GM18873 (cell line): ENCODE data around the gene IMP4.
A peak's percentile ranks its signal among the peaks of the same experiment; 100 is the strongest.

Experiments used
- ATAC-seq: cut with Tn5 transposase; IDR thresholded peaks from one replicate; pipeline ENCODE4 v1.9.1; 2021; ENCODE audit warnings: mild to moderate bottlenecking, moderate library complexity, moderate number of reproducible peaks; ENCODE audit not compliant: unreplicated experiment, low FRiP score

IMP4 gene

GRCh38 chr2:130375291-130376266, 32.9 kb downstream of the IMP4 start:
- ATAC-seq, result no peak

GRCh38 chr2:130376433-130377293, 34.0 kb downstream of the IMP4 start:
- ATAC-seq, result peak; percentile 62

- ATAC-seq, result no peak
Measured at GRCh38 chr2:130377491-130377890, 34.8 kb downstream of the IMP4 start.

- no peak for ATAC-seq
Measured at GRCh38 chr2:130378206-130378897, 35.7 kb downstream of the IMP4 start.

GRCh38 chr2:130378898-130379214, 36.2 kb downstream of the IMP4 start:
- no peak for ATAC-seq

- ATAC-seq, result no peak
Measured at GRCh38 chr2:130380096-130380934, 37.6 kb downstream of the IMP4 start.

GRCh38 chr2:130381145-130381544, 38.4 kb downstream of the IMP4 start:
- no peak for ATAC-seq

- ATAC-seq, result no peak
Measured at GRCh38 chr2:130381619-130382018, 38.9 kb downstream of the IMP4 start.

GRCh38 chr2:130382313-130382917, 39.7 kb downstream of the IMP4 start:
- ATAC-seq, result no peak

- peak; percentile 64 for ATAC-seq
Measured at GRCh38 chr2:130385709-130386108, 43.0 kb downstream of the IMP4 start.

- no peak for ATAC-seq
Measured at GRCh38 chr2:130387071-130387400, 44.3 kb downstream of the IMP4 start.

- ATAC-seq, result no peak
Measured at GRCh38 chr2:130387804-130388203, 45.1 kb downstream of the IMP4 start.

- no peak for ATAC-seq
Measured at GRCh38 chr2:130388221-130388907, 45.7 kb downstream of the IMP4 start.

- ATAC-seq, result no peak
Measured at GRCh38 chr2:130389358-130389757, 46.7 kb downstream of the IMP4 start.

GRCh38 chr2:130389783-130390182, 47.1 kb downstream of the IMP4 start:
- no peak for ATAC-seq

- ATAC-seq, result peak; percentile 8
Measured at GRCh38 chr2:130390460-130391057, 47.9 kb downstream of the IMP4 start.

- peak; percentile 72 for ATAC-seq
Measured at GRCh38 chr2:130391058-130391871, 48.6 kb downstream of the IMP4 start.
